ENCODE results near the gene FN3KRP. TPM values are rescaled to one million over a fixed set of nuclear protein-coding genes. Genes with fewer than 3 reads are reported as not detected.
A peak's percentile ranks its signal among the peaks of the same experiment; 100 is the strongest.

The FN3KRP gene
- total RNA-seq, 4 donors from 2014 or later: 12.8 to 22.9 (median 18.2) TPM

GRCh38 chr17:82726427-82726826, 9.9 kb downstream of the FN3KRP start:
- H3K4me1 ChIP-seq: no peaks in the 10 kb centered on the region
- no peaks in the 10 kb centered on the region for H3K9me3 ChIP-seq
- peaks cover 0 to 94% of the 10 kb centered on the region in 2 donors for H3K36me3 ChIP-seq
- TF ChIP-seq POLR2A (IDR thresholded peaks at IDR 0.05) (no peak), CTCF (IDR thresholded peaks at IDR 0.05) (no peak), EP300 (IDR thresholded peaks at IDR 0.05) (no peak), POLR2AphosphoS5 (IDR thresholded peaks at IDR 0.05) (no peak)
- 95% methylated on average over 4 of the region's 10 CpGs; no CpG with 5 or more reads in 1 of the 2 donors for WGBS, 2 donors (ENCODE audit: low coverage in 1 of 2)
- no peak overlapping the region for H3K4me3 ChIP-seq
- H3K27ac ChIP-seq: no peak overlapping the region
- H3K27me3 ChIP-seq: no peaks in the 10 kb centered on the region
- no peak for ATAC-seq

GRCh38 chr17:82729479-82730260, 13.2 kb downstream of the FN3KRP start:
- 82 to 85% methylated on average over 7 to 25 of the region's 48 CpGs for WGBS, 2 donors (ENCODE audit: low coverage in 1 of 2)
- no peak for TF ChIP-seq POLR2AphosphoS5 (IDR thresholded peaks at IDR 0.05)
- TF ChIP-seq EP300 (IDR thresholded peaks at IDR 0.05): no peak
- no peak for TF ChIP-seq CTCF (IDR thresholded peaks at IDR 0.05)
- no peak for TF ChIP-seq POLR2A (IDR thresholded peaks at IDR 0.05)
- Histone ChIP-seq H3K4me1 (peaks cover 0 to 5% (median 3%) of the 10 kb centered on the region in 3 donors), H3K27ac (no peak overlapping the region), H3K9me3 (no peaks in the 10 kb centered on the region), H3K4me3 (no peak overlapping the region), H3K27me3 (no peaks in the 10 kb centered on the region), H3K36me3 (peaks cover 0 to 64% of the 10 kb centered on the region in 2 donors)
- no peak for ATAC-seq

- Histone ChIP-seq H3K9me3 (no peaks in the 10 kb centered on the region), H3K4me3 (no peak overlapping the region), H3K4me1 (peaks cover 0 to 26% (median 17%) of the 10 kb centered on the region in 3 donors), H3K27ac (no peak overlapping the region), H3K27me3 (no peaks in the 10 kb centered on the region), H3K36me3 (peaks cover 0 to 38% of the 10 kb centered on the region in 2 donors)
- ATAC-seq: no peak
- 78 to 90% methylated on average over 2 to 4 of the region's 13 CpGs for WGBS, 2 donors (ENCODE audit: low coverage in 1 of 2)
- TF ChIP-seq CTCF (IDR thresholded peaks at IDR 0.05) (no peak), POLR2A (IDR thresholded peaks at IDR 0.05) (no peak), EP300 (IDR thresholded peaks at IDR 0.05) (no peak), POLR2AphosphoS5 (IDR thresholded peaks at IDR 0.05) (no peak)
Observed at GRCh38 chr17:82732118-82732743, 15.7 kb downstream of the FN3KRP start.

GRCh38 chr17:82734987-82735866, 18.7 kb downstream of the FN3KRP start, which contains the start of gene FN3K:
FN3K (plus strand) TSS chr17:82735615; CDS start chr17:82735637, 22 bp downstream.
- Histone ChIP-seq H3K9me3 (no peaks in the 10 kb centered on the region), H3K4me1 (peaks cover 0 to 39% (median 17%) of the 10 kb centered on the region in 3 donors), H3K27ac (peak within 1 kb of the TSS; percentile 53 to 91 (median 88)), H3K36me3 (peaks cover 0 to 37% of the 10 kb centered on the region in 2 donors), H3K4me3 (peak within 1 kb of the TSS; percentile 77 to 84), H3K27me3 (no peaks in the 10 kb centered on the region)
- peak; percentile 90 for ATAC-seq
- 17% methylated on average over 9 of the region's 101 CpGs; no CpG with 5 or more reads in 1 of the 2 donors for WGBS, 2 donors (ENCODE audit: low coverage in 1 of 2)
- TF ChIP-seq EP300 (IDR thresholded peaks at IDR 0.05): no peak
- peak; percentile 41 to 57 for TF ChIP-seq POLR2A (IDR thresholded peaks at IDR 0.05)

Measured in gastroesophageal sphincter (tissue), 4 donors.